Measurements from ENCODE around the gene AKAP17A.
"Not testable (repeated sequence)": the region's sequence is repeated elsewhere in the genome, so short reads cannot be mapped to it uniquely, and the experiment has no call there.

AKAP17A gene

DNA sequence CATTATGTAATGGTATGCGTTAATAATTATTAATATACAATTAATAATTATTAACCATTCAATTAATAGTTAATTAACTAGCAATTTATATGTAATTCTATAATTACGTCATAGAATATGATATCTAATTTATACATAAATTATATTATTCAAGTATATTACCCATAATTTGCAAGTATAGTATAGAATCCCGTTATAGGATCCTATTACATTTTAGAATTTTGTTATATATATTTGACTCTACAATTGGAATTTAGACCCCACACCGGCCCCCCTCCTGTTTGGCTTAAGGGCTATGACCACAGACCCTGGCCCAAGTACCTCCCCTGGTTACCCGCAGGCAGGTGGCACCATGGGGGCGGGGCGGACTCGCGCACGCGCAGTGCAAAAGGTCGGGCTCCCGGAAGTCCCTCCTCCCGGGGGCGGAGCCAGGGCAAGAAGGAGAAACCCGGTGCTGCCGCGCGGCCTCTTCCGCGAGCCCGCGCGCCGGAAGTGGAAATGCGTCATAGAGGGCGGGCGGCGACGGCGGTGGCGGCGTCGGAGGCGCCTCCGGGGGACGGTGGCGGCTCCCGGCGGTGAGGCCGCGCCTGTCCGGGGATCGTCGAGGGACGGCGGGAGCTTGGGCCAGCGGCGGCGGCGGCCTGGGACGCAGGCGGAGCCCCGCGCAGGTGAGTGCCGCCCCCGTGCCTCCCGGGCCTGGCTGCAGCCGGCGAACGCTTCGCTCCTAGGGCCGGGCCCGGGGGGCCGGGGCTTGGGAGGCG, at the start of gene AKAP17A:
TSS of gene AKAP17A (plus strand) at position 503 of the 761 bp plus-strand sequence. CDS start 1,859 bp downstream, outside the sequence.
- H3K4me3 Mint-ChIP-seq = peak within 1 kb of the TSS; percentile 91
- no peaks in the 10 kb centered on the region for H3K27me3 Mint-ChIP-seq
- peak within 1 kb of the TSS; percentile 90 for H3K27ac Mint-ChIP-seq
- no peaks in the 10 kb centered on the region for H3K9me3 Mint-ChIP-seq (ENCODE audit: low read depth)
- H3K4me1 Mint-ChIP-seq (ENCODE audit: low read depth) = peaks cover 30% of the 10 kb centered on the region
- H3K36me3 Mint-ChIP-seq = no peaks in the 10 kb centered on the region

GRCh38 chrX:1542994-1543725, 48.2 kb upstream of the AKAP17A start:
- Mint-ChIP-seq H3K4me1 (ENCODE audit: low read depth) (peaks cover 10% of the 10 kb centered on the region), H3K27me3 (no peaks in the 10 kb centered on the region), H3K36me3 (no peaks in the 10 kb centered on the region), H3K9me3 (ENCODE audit: low read depth) (no peaks in the 10 kb centered on the region), H3K27ac (no peak overlapping the region), H3K4me3 (no peak overlapping the region)

- Mint-ChIP-seq H3K36me3 (no peaks in the 10 kb centered on the region), H3K27me3 (no peaks in the 10 kb centered on the region), H3K4me1 (ENCODE audit: low read depth) (peaks cover 19% of the 10 kb centered on the region), H3K27ac (peak overlapping the region; percentile 50), H3K9me3 (ENCODE audit: low read depth) (no peaks in the 10 kb centered on the region), H3K4me3 (no peak overlapping the region)
Measured at GRCh38 chrX:1545776-1546408, 45.5 kb upstream of the AKAP17A start.

DNA sequence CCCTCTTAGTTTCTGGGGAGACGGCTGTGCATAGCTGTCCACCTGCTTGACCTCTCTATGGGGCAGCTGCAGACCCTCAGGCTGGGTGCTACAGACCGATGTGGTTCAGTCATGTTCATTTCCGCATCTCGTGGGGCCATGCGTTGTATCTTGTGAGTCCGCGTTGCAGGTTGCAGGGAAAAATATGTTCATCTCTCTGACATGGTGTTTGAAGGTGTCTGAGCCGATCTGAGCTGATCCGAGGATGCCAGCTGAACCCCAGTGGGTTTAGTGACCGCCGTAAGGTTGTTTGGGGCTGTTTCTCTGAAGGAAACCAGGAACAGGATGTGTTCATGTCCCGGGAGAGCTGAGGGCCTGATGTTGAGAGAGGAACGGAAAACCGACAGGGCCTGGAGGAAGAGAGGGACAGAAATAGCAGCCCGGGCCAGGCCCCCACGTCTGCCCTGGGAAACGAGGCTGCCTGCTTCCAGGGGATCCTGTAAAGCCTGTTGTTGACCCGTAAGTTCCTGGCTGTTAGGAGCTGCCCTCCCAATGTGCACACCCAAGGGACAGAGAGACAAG, 44.6 kb upstream of the AKAP17A start:
- H3K36me3 Mint-ChIP-seq = peaks cover under 1% of the 10 kb centered on the region
- no peaks in the 10 kb centered on the region for H3K27me3 Mint-ChIP-seq
- peak overlapping the region; percentile 34 for H3K27ac Mint-ChIP-seq
- no peak overlapping the region for H3K4me3 Mint-ChIP-seq
- no peaks in the 10 kb centered on the region for H3K9me3 Mint-ChIP-seq (ENCODE audit: low read depth)
- peaks cover 28% of the 10 kb centered on the region for H3K4me1 Mint-ChIP-seq (ENCODE audit: low read depth)

DNA sequence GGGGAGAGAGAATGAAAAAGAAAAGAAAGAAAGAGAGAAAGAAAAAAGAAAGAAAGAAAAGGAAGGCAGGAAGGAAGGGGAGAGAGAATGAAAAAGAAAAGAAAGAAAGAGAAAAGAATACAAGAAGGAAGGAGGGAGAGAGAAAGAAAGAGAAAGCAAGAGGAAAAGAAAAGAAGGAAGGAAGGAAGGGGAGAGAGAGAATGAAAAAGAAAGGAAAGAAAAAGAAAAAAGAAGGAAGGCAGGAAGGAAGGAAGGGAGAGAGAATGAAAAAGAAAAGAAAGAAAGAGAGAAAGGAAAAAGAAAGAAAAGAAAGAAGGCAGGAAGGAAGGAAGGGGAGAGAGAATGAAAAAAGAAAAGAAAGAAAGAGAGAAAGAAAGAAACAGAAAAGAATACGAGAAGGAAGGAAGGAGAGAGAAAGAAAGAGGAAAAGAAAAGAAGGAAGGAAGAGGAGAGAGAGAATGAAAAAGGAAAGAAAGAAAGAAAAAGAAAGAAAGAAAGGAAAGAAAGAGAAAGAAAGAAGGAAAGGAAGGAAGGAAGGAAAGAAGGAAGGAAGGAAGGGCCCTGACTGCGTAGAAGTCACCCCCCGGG, 39.4 kb upstream of the AKAP17A start:
- Mint-ChIP-seq H3K27ac (peak overlapping the region; percentile 83), H3K4me3 (peak overlapping the region; percentile 20), H3K4me1 (ENCODE audit: low read depth) (peaks cover 54% of the 10 kb centered on the region), H3K9me3 (ENCODE audit: low read depth) (peaks cover 6% of the 10 kb centered on the region), H3K36me3 (peaks cover 12% of the 10 kb centered on the region), H3K27me3 (no peaks in the 10 kb centered on the region)

DNA sequence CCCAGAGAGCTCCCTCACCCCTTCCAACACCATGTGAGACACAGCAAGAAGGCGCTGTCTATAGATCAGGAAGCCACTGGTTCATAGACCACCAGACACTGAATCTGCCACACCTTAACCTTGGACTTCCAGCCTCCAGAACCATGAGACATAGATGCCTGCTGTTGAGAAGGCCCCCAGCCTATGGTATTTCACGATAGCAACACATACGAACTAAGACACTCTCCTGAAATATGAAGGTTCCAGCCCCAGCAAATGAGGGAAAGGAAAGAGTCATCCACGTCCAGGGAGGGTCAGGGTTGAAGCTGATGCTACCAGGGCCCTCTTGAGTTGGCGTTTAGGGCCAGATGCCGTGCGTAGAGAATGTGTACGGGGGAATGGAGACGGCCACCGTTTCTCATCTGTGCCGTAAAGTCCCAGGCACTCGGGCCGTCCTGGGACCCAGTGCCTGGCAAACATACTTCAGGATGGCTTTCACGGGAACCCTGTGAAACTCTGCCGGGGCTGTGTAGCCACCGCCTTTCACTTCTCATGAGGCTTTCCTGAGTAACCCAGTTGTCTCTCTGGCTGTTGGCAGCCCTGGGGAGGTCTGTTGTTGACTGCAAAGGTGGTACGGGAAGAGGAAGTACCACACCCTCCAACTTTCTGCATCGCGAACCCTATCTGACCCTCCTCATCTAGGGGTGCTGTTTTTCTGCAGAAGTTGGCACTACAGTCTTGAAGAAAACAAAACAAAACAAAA, 36.8 kb upstream of the AKAP17A start:
- Mint-ChIP-seq H3K9me3 (ENCODE audit: low read depth) (peaks cover 6% of the 10 kb centered on the region), H3K27me3 (no peaks in the 10 kb centered on the region), H3K27ac (peak overlapping the region; percentile 80), H3K4me3 (peak overlapping the region; percentile 38), H3K4me1 (ENCODE audit: low read depth) (peaks cover 64% of the 10 kb centered on the region), H3K36me3 (peaks cover 12% of the 10 kb centered on the region)

DNA sequence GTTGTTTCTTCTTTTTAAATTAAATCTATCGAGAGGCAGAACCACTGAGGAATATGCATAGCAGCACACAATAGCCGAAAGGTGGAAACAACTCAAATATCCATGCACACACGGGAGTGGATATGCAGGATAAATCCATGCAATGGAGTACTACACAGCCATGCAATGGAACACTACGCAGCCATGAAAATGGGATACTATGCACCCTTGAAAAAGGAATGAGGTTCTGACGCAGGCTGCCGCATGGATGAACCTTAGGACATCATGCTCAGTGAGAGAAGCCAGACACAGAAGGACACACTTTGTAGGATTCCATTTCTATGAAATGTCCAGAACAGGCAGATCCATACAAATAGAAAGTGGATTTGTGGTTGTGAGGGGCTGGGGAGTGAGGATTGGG, 36.0 kb upstream of the AKAP17A start:
- peaks cover 12% of the 10 kb centered on the region for H3K36me3 Mint-ChIP-seq
- H3K9me3 Mint-ChIP-seq (ENCODE audit: low read depth) = peaks cover 6% of the 10 kb centered on the region
- H3K27ac Mint-ChIP-seq = peak overlapping the region; percentile 80
- H3K4me1 Mint-ChIP-seq (ENCODE audit: low read depth) = peaks cover 63% of the 10 kb centered on the region
- H3K27me3 Mint-ChIP-seq = no peaks in the 10 kb centered on the region
- peak overlapping the region; percentile 38 for H3K4me3 Mint-ChIP-seq

- not testable (repeated sequence) for H3K4me3 Mint-ChIP-seq; H3K9me3 Mint-ChIP-seq (ENCODE audit: low read depth); H3K36me3 Mint-ChIP-seq; H3K27me3 Mint-ChIP-seq; H3K27ac Mint-ChIP-seq
- peaks cover 62% of the 10 kb centered on the region for H3K4me1 Mint-ChIP-seq (ENCODE audit: low read depth)
Measured at GRCh38 chrX:1557442-1557841, 34.0 kb upstream of the AKAP17A start.

DNA sequence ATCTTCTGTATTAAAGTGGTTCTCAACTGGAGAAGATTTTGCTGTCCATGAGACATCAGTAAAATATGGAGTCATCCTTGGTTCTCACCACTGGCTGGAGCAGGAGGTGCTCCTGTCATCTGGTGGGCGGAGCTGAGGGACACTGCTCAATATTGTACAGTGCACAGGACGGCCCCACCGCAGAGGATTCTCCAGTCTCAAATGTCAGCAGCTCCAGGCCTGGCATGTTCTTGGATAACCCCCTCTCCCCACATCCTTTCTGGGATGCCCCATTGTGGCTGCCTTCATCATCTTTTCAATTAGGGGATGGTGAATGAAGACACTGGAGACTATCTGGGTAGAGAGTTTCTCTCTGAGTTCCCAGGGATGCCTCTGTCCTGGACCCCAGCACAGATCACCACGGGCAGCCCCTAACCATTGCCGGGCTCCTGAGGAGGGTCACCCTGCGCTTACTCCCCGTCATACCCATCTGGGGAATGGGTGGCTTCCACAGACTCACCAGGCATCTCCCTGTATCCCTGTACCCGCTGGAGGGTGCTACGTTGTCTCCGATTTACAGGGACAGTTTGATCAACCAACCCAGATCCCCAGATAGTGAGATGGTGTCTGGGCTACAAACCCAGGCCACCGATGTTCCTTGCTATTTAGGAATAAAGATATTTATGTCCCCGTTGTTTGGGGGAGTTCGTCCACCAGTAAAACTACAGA, 32.5 kb upstream of the AKAP17A start:
- H3K36me3 Mint-ChIP-seq = peaks cover 3% of the 10 kb centered on the region
- H3K27ac Mint-ChIP-seq = no peak overlapping the region
- no peak overlapping the region for H3K4me3 Mint-ChIP-seq
- H3K4me1 Mint-ChIP-seq (ENCODE audit: low read depth) = peaks cover 60% of the 10 kb centered on the region
- no peaks in the 10 kb centered on the region for H3K27me3 Mint-ChIP-seq
- peaks cover 6% of the 10 kb centered on the region for H3K9me3 Mint-ChIP-seq (ENCODE audit: low read depth)

DNA sequence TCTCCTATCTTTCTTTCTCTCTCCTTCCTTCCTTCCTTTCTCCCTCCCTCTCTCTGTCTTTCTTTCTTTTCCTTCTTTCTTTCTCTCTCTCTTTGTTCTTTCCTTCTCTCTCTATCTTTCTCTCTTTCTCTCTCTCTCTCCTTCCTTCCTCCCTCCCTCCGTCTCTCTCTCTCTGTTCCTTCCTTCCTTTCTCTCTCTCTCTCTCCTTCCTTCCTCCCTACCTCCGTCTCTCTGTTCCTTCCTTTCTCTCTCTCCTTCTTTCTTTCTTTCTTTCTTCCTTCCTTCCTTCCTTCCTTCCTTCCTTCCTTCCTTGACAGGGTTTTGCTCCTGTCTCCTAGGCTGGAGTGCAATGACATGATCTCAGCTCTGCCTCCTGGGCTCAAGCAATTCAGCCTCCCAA, 30.2 kb upstream of the AKAP17A start:
- Mint-ChIP-seq H3K4me1 (ENCODE audit: low read depth) (peaks cover 55% of the 10 kb centered on the region), H3K9me3 (ENCODE audit: low read depth) (no peaks in the 10 kb centered on the region), H3K4me3 (peak overlapping the region; percentile 18), H3K27me3 (no peaks in the 10 kb centered on the region), H3K36me3 (no peaks in the 10 kb centered on the region), H3K27ac (peak overlapping the region; percentile 23)

DNA sequence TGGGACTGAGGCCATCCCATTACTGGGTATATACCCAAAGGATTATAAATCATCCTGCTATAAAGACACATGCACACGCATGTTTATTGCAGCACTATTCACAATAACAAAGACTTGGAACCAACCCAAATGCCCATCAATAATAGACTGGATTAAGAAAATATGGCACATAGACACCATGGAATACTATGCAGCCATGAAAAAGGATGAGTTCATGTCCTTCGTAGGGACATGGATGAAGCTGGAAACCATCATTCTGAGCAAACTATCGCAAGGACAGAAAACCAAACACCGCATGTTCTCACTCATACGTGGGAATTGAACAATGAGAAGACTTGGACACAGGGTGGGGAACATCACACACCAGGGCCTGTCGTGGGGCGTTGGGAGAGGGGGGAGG, 27.3 kb upstream of the AKAP17A start:
- H3K4me3 Mint-ChIP-seq; H3K36me3 Mint-ChIP-seq; H3K27ac Mint-ChIP-seq; H3K27me3 Mint-ChIP-seq; H3K9me3 Mint-ChIP-seq (ENCODE audit: low read depth): not testable (repeated sequence)
- peaks cover 49% of the 10 kb centered on the region for H3K4me1 Mint-ChIP-seq (ENCODE audit: low read depth)

- Mint-ChIP-seq H3K27me3 (no peaks in the 10 kb centered on the region), H3K4me1 (ENCODE audit: low read depth) (peaks cover 45% of the 10 kb centered on the region), H3K9me3 (ENCODE audit: low read depth) (no peaks in the 10 kb centered on the region), H3K36me3 (no peaks in the 10 kb centered on the region), H3K27ac (no peak overlapping the region), H3K4me3 (no peak overlapping the region)
Measured at GRCh38 chrX:1564750-1565683, 26.4 kb upstream of the AKAP17A start.

- peaks cover 18% of the 10 kb centered on the region for H3K4me1 Mint-ChIP-seq (ENCODE audit: low read depth)
- H3K4me3 Mint-ChIP-seq; H3K27ac Mint-ChIP-seq; H3K9me3 Mint-ChIP-seq (ENCODE audit: low read depth); H3K36me3 Mint-ChIP-seq; H3K27me3 Mint-ChIP-seq: not testable (repeated sequence)
Measured at GRCh38 chrX:1574181-1574580, 17.2 kb upstream of the AKAP17A start.
